COR-L47 (cell line): Measurements from ENCODE around the gene RDX.

Experiments used
- DNase-seq: peaks from one replicate; lab custom pipeline; 2025; lab: John Stamatoyannopoulos, UW

Gene RDX

GRCh38 chr11:110172468-110173065 is 123.8 kb downstream of the RDX start:
- DNase-seq, result no peak

GRCh38 chr11:110169738-110170137 is 126.7 kb downstream of the RDX start:
- no peak for DNase-seq

GRCh38 chr11:110168033-110168803 is 128.2 kb downstream of the RDX start:
- no peak for DNase-seq

DNA sequence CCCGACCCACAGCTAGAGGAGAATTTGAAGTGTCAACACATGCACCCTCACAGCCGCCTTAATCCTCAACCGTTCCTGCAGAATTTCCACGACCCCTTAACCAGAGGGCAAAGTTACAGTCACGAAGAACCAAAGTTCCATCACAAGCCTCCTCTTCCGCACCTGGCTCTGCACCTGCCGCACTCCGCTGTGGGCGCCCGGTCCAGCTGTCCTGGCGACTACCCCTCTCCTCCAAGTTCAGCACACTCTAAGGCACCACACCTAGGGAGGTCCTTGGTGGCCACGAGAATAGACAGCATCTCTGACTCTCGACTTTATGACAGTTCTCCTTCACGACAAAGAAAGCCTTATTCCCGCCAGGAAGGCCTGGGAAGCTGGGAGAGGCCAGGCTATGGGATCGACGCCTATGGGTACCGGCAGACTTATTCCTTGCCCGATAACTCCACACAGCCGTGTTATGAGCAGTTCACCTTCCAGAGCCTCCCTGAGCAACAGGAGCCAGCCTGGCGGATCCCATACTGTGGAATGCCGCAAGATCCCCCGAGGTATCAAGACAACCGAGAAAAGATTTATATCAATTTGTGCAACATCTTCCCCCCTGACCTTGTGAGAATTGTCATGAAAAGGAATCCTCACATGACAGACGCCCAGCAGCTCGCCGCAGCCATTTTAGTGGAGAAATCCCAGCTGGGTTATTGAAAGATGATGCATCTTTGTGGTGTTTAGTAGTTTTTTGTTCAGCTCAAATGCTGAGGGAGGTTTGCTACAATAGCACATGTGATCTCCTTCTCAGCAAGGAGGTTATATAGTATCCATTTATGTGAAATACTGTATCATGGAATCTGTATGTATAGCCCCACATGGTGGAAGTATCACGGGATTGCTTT is 131.1 kb downstream of the RDX start:
- no peak for DNase-seq

DNA sequence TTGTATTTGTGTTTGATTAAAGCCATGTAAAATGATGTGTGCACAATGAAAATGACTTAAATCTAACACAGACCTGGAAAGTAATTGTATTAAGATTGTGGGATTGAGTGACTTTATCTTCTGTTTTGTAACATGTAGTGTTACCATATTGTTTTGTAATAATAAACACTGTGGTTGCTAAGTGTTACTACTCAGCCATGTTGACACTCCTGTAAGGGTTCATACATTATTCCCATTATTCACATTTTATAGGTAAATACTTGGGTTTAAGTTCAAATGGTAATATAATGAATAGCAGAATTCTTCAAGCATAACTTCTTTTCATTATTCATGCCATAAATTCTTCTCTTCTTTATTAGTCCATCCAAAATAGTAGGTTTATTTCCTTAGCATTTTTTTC is 134.2 kb downstream of the RDX start:
- DNase-seq, result no peak

DNA sequence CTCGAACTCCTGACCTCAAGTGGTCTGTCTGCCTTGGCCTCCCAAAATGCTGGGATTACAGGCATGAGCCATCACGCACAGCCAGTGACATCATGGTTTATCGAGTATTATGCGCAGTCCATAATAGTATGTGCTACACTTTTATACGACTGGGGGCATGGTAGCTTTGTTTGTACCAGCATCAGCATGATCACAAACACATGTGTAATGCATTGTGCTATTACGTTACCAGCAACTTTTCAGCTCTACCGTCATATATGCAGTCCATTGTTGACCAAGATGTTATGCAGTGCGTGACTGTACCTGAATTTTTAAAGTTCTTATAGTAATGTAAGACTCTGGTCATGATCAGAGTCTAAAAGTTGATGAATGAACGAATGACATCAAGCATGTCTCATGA is 135.4 kb downstream of the RDX start:
- no peak for DNase-seq

DNA sequence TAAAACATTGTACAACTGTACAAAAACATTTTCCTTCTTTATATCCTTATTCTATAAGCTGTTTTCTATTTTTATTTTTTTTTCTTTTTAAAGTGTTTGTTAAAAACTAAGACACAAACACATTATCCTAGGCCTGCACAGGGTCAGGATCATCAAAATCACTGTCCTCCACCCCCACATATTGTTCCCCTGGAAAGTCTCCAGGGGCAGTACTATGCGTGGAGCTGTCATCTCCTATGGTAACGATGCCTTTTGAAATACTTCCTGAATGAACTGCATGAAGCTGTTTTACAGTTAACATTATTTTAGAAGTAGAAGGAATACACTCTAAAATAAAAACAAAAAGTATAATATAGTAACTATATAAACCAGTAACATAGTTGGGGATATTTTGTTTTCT is 136.0 kb downstream of the RDX start:
- no peak for DNase-seq

GRCh38 chr11:110160016-110160415 is 136.4 kb downstream of the RDX start:
- DNase-seq, result no peak

- no peak for DNase-seq
Measured at GRCh38 chr11:110159476-110159875, 136.9 kb downstream of the RDX start.

- no peak for DNase-seq
Measured at GRCh38 chr11:110158317-110159200, 137.9 kb downstream of the RDX start.

GRCh38 chr11:110156503-110156902 is 139.9 kb downstream of the RDX start:
- no peak for DNase-seq

- DNase-seq, result no peak
Measured at GRCh38 chr11:110153474-110153873, 142.9 kb downstream of the RDX start.

DNA sequence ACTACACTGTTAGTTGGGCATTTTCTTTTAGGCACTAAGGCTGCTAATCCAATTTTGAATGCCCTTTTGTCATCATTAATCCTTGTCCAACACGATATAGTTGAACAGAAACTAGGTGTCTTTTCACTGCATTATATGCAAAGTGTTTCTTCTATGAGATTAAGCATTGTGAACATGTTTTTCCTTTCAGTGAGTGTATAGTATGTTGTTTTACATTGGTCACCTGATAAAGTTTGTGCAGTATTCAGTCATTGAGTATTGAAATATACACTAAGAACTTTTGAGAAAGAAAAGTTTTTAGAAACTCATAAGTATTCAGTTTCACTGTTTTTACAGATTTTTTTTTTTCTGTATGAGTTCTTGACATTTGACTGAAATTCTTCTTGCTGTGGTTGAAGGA is 144.2 kb downstream of the RDX start:
- no peak for DNase-seq

DNA sequence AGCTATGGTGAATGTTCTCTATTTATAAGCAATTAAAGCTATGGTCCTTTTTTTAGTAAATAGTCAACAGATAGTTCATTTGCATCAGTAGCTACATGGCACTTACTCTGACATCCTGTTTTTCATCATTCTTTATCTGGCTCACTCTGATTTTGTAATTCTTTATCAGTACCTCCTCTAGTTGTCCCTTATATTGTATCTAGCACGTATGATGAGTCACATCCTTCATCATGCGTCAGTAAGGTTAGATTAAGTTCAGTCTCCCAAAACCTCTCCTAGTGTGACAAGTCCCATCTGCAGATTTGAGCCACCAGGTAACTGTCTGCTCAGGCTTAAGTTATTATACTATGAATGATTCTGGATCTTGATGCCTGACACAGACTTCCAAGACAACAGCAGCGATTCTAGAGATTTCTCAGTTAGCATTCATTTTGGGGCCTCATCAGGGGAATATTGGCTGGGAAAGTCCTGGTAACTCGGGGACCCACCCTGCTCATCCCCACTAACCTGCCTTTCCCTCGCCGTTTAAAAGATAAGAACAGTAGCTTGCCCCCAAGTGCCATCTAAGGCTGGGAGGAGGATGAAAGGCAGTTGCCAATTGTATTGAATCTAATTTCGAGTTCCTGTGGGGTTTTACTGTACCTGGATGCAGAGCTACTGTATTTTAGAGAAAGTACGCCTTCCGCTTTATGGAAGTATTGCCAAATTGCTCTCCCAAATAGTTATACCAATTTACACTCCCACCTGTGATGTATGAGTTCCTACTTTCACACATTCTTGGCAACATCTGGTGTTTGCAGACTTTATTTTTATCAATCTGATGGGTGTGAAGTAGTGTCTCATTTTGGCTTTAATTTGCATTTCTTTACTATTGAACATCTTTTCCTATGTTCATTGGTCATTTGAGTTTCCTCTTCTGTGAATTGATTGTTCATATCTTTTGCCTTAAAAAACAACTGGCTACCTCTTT is 147.4 kb downstream of the RDX start:
- DNase-seq, result no peak

GRCh38 chr11:110147962-110148709 is 148.3 kb downstream of the RDX start:
- DNase-seq, result no peak

- no peak for DNase-seq
Measured at GRCh38 chr11:110141812-110142211, 154.6 kb downstream of the RDX start.

DNA sequence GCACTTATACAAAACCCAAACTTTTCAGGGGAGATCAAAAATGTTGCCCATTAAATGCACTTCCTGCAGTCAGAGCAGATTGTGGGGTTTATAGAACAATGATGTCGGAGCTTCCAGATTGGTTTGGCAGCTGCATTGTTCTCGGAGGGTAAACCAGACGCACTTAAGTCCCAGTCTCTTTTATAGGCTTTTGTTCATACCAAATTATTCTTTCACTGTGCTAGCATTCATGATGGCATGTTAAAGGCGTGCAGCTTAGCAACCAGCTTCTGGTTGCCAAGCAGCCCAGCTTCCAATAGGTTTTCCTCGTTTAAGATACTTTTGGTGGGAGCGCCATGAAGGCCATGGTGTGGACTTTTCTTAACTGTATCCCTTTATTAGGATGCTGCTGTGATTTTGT is 162.3 kb downstream of the RDX start:
- DNase-seq, result peak; percentile 89

DNA sequence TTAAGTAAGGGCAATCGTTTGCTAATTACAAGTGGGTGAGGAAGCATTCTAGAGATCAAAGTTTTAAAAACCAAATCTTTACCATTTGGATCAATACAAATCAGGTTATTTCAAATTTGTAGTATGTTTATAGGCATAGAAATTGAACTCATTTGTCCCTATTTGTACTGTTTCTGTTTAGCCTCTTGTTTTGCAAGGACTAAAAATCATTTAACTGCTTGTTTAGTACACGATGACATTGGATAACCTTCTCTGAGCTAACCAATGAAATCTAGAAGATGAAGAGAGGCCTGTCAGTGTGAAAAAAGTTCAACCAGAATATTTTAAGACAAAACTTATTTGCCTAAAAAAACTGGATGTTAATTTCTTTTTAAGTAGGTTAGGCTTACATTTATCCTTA is 163.3 kb downstream of the RDX start:
- DNase-seq, result no peak

DNA sequence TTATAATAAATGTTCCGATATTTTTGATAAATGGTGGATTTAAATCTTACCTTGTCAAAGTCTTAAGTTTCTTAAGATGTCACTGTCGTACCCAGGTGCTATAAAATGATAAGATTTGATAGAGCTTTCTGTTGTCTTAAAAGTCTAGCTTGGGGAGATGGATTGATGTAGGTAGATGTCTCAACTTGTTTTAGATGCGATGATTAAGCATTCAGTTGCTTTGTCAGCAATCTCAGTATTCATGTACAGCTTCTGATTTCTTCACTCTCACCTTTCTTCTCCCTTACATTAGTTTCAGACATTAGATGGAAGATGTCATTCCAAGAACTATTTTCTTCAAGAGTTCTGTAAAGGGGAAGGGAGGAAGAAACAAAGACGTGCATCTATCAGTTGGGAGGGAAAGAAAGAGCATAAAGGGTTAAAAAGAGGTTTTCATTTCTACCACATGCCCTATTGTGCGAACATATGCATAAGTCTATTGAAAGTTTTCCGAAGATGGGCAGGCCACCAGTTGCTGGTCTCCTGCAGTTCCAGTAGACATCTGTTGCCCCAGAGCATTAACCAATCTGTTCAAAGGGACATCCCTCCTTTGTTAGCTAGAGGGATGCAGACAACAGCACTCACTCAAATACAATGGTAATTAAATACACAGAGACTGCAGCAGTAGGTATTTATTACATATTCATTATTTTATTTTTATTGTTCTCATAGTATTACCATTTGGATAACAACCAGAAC is 164.9 kb downstream of the RDX start:
- peak; percentile 57 for DNase-seq
